ENCODE results near the gene CCL8.

- TF ChIP-seq, protein P1, sequence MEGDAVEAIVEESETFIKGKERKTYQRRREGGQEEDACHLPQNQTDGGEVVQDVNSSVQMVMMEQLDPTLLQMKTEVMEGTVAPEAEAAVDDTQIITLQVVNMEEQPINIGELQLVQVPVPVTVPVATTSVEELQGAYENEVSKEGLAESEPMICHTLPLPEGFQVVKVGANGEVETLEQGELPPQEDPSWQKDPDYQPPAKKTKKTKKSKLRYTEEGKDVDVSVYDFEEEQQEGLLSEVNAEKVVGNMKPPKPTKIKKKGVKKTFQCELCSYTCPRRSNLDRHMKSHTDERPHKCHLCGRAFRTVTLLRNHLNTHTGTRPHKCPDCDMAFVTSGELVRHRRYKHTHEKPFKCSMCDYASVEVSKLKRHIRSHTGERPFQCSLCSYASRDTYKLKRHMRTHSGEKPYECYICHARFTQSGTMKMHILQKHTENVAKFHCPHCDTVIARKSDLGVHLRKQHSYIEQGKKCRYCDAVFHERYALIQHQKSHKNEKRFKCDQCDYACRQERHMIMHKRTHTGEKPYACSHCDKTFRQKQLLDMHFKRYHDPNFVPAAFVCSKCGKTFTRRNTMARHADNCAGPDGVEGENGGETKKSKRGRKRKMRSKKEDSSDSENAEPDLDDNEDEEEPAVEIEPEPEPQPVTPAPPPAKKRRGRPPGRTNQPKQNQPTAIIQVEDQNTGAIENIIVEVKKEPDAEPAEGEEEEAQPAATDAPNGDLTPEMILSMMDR (conservative IDR thresholded peaks at IDR 0.05; ENCODE audit: low read length) = no peak
- no peak for TF ChIP-seq EZH2phosphoT487 (IDR thresholded peaks at IDR 0.05; ENCODE audit: borderline replicate concordance)
These were observed 7.2 kb upstream of the CCL8 start for GRCh38 chr17:34312080-34312479.

Data from Loucy (cell line).